ENCODE results near the gene PDCD1.
A peak's percentile ranks its signal among the peaks of the same experiment; 100 is the strongest.
"Not testable (repeated sequence)": the region's sequence is repeated elsewhere in the genome, so short reads cannot be mapped to it uniquely, and the experiment has no call there.

PDCD1 gene

GRCh38 chr2:241810307-241811200 is 48.1 kb downstream of the PDCD1 start:
- peaks cover 76% of the 10 kb centered on the region for H3K4me1 ChIP-seq
- H3K4me3 ChIP-seq: no peak overlapping the region
- H3K27ac ChIP-seq: peak overlapping the region; percentile 97
- H3K36me3 ChIP-seq: no peaks in the 10 kb centered on the region
- TF ChIP-seq Cebpa-rat (IDR thresholded peaks at IDR 0.05): no peak
- H3K4me2 ChIP-seq: peak overlapping the region; percentile 92
- H3K9me3 ChIP-seq: peaks cover 11% of the 10 kb centered on the region; the same call in 1 of the 2 replicates
- no peaks in the 10 kb centered on the region for H4K20me1 ChIP-seq
- peak overlapping the region; percentile 77 for H3K9ac ChIP-seq
- H3K27me3 ChIP-seq: no peaks in the 10 kb centered on the region

- H3K4me3 ChIP-seq: 0 out of 2 replicates have a peak overlapping the region, but pooled peaks have one; percentile 10
- H3K27ac ChIP-seq: peak overlapping the region; percentile 97
- TF ChIP-seq Cebpa-rat (IDR thresholded peaks at IDR 0.05): no peak
- H3K9ac ChIP-seq: peak overlapping the region; percentile 77
- no peaks in the 10 kb centered on the region for H3K27me3 ChIP-seq
- H4K20me1 ChIP-seq: no peaks in the 10 kb centered on the region
- peak overlapping the region; percentile 92 for H3K4me2 ChIP-seq
- no peaks in the 10 kb centered on the region for H3K36me3 ChIP-seq
- peaks cover 71% of the 10 kb centered on the region for H3K4me1 ChIP-seq
- peaks cover 5% of the 10 kb centered on the region; the same call in 1 of the 2 replicates for H3K9me3 ChIP-seq
Observed at GRCh38 chr2:241809383-241810306, 49.0 kb downstream of the PDCD1 start.

GRCh38 chr2:241808721-241809382 is 49.8 kb downstream of the PDCD1 start, which contains the start of gene NEU4:
NEU4 (plus strand) TSS chr2:241809193; CDS start chr2:241814485, 5,292 bp downstream.
- Histone ChIP-seq H3K4me2 (peak within 1 kb of the TSS; percentile 92), H3K4me3 (0 out of 2 replicates have a peak within 1 kb of the TSS, but pooled peaks have one; percentile 10), H4K20me1 (no peaks in the 10 kb centered on the region), H3K9me3 (no peaks in the 10 kb centered on the region), H3K9ac (peak within 1 kb of the TSS; percentile 77), H3K27ac (peak within 1 kb of the TSS; percentile 97), H3K36me3 (no peaks in the 10 kb centered on the region), H3K4me1 (peaks cover 71% of the 10 kb centered on the region), H3K27me3 (no peaks in the 10 kb centered on the region)
- no peak for TF ChIP-seq Cebpa-rat (IDR thresholded peaks at IDR 0.05)

- Histone ChIP-seq H3K9me3 (no peaks in the 10 kb centered on the region), H3K9ac (peak overlapping the region; percentile 77; the same call in 1 of the 2 replicates), H3K27me3 (no peaks in the 10 kb centered on the region), H3K36me3 (no peaks in the 10 kb centered on the region), H4K20me1 (no peaks in the 10 kb centered on the region), H3K4me1 (peaks cover 71% of the 10 kb centered on the region), H3K27ac (peak overlapping the region; percentile 97), H3K4me2 (peak overlapping the region; percentile 92), H3K4me3 (no peak overlapping the region)
- TF ChIP-seq Cebpa-rat (IDR thresholded peaks at IDR 0.05): no peak
Observed at GRCh38 chr2:241808051-241808720, 50.5 kb downstream of the PDCD1 start.

DNA sequence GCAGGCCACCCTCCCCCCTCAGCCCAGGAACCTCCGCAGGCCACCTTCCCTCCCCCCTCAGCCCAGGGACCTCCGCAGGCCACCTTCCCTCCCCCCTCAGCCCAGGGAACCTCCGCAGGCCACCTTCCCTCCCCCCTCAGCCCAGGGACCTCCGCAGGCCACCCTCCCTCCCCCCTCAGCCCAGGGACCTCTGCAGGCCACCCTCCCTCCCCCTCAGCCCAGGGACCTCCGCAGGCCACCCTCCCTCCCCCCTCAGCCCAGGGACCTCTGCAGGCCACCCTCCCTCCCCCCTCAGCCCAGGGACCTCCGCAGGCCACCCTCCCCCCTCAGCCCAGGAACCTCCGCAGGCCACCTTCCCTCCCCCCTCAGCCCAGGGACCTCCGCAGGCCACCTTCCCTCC is 52.5 kb downstream of the PDCD1 start:
- not testable (repeated sequence) for H3K27ac ChIP-seq, H3K4me3 ChIP-seq, H3K9me3 ChIP-seq, H3K27me3 ChIP-seq, H3K36me3 ChIP-seq, H3K9ac ChIP-seq, H3K4me2 ChIP-seq, H4K20me1 ChIP-seq
- peaks cover 71% of the 10 kb centered on the region for H3K4me1 ChIP-seq

- no peak for TF ChIP-seq Cebpa-rat (IDR thresholded peaks at IDR 0.05)
- H3K4me3 ChIP-seq: peak overlapping the region; percentile 64
Observed at GRCh38 chr2:241804326-241805229, 54.1 kb downstream of the PDCD1 start.

GRCh38 chr2:241803387-241804325 is 55.0 kb downstream of the PDCD1 start:
- Histone ChIP-seq H3K27ac (peak overlapping the region; percentile 84), H3K9me3 (no peaks in the 10 kb centered on the region), H3K4me2 (peak overlapping the region; percentile 98), H3K9ac (peak overlapping the region; percentile 80), H3K36me3 (no peaks in the 10 kb centered on the region), H3K4me1 (peaks cover 71% of the 10 kb centered on the region), H3K27me3 (no peaks in the 10 kb centered on the region), H3K4me3 (peak overlapping the region; percentile 64), H4K20me1 (no peaks in the 10 kb centered on the region)
- TF ChIP-seq Cebpa-rat (IDR thresholded peaks at IDR 0.05): no peak

More at GRCh38 chr2:241804326-241805229, 54.1 kb downstream of the PDCD1 start:
- Histone ChIP-seq H4K20me1 (no peaks in the 10 kb centered on the region), H3K4me1 (peaks cover 71% of the 10 kb centered on the region), H3K4me2 (peak overlapping the region; percentile 98), H3K27ac (peak overlapping the region; percentile 84), H3K27me3 (no peaks in the 10 kb centered on the region), H3K36me3 (no peaks in the 10 kb centered on the region), H3K9ac (peak overlapping the region; percentile 80), H3K9me3 (no peaks in the 10 kb centered on the region)
